ENCODE measurements around the gene RASA2.
"Not testable (repeated sequence)": the region's sequence is repeated elsewhere in the genome, so short reads cannot be mapped to it uniquely, and the experiment has no call there.

- TF ChIP-seq CTCF (IDR thresholded peaks at IDR 0.05 in 8 of 11, conservative IDR thresholded peaks at IDR 0.05 in 3 of 11); POLR2A (IDR thresholded peaks at IDR 0.05); POLR2AphosphoS5 (IDR thresholded peaks at IDR 0.05): not testable (repeated sequence)
These were observed 142.1 kb downstream of the RASA2 start for GRCh38 chr3:141628868-141629441.
